HepG2 (cell line): ENCODE measurements around the gene RIMOC1. TPM values are rescaled to one million over a fixed set of nuclear protein-coding genes. Genes with fewer than 3 reads are reported as not detected.
A peak's percentile ranks its signal among the peaks of the same experiment; 100 is the strongest.

Experiments used
- CBX5 ChIP-seq: sonication (generic); formaldehyde crosslinking; IDR thresholded peaks from 2 replicates; pipeline ENCODE4 v1.4.0; 2020; ENCODE audit warnings: missing genetic modification reagents, borderline replicate concordance
- HDAC6 ChIP-seq: fragments of 200-600 bp; sonication (generic); IDR thresholded peaks from 2 replicates; pipeline ENCODE4 v1.7.0; 2017; ENCODE audit warnings: mild to moderate bottlenecking, antibody characterized with exemption, low read length, low read depth
- HES4 ChIP-seq: sonication (generic); formaldehyde crosslinking; IDR thresholded peaks from 2 replicates; pipeline ENCODE4 v1.9.0; 2021; ENCODE audit warnings: mild to moderate bottlenecking, missing genetic modification reagents, borderline replicate concordance
- KAT8 ChIP-seq: IDR thresholded peaks from 2 replicates; pipeline ENCODE4 v1.6.1; 2016; ENCODE audit warnings: missing genetic modification reagents, missing compliant biosample characterization
- NFIB ChIP-seq: sonication (generic); formaldehyde crosslinking; IDR thresholded peaks from 2 replicates; pipeline ENCODE4 v1.9.0; 2021; ENCODE audit warnings: missing genetic modification reagents, mild to moderate bottlenecking, borderline replicate concordance
- NR2C2 ChIP-seq: sonication (generic); formaldehyde crosslinking; IDR thresholded peaks from 2 replicates; pipeline ENCODE4 v1.4.0; 2020; ENCODE audit warnings: missing genetic modification reagents, mild to moderate bottlenecking, moderate library complexity, borderline replicate concordance
- PCBP2 ChIP-seq: fragments of 200-400 bp; formaldehyde crosslinking; optimal IDR thresholded peaks from 2 replicates; pipeline ENCODE3; 2018; ENCODE audit warnings: low read length, low read depth; ENCODE audit not compliant: poor library complexity, severe bottlenecking
- PHF20 ChIP-seq: sonication (generic); formaldehyde crosslinking; IDR thresholded peaks from 2 replicates; pipeline ENCODE4 v1.5.0; 2020; ENCODE audit warnings: mild to moderate bottlenecking, missing genetic modification reagents
- POLR2AphosphoS5 ChIP-seq: IDR thresholded peaks from 2 replicates; pipeline ENCODE4 v1.6.1; 2012; ENCODE audit warnings: low read depth, low read length
- RFX1 ChIP-seq: fragments of 450-650 bp; IDR thresholded peaks from 2 replicates; pipeline ENCODE4 v1.6.1; 2017
- RXRA ChIP-seq: sonication (generic); formaldehyde crosslinking; IDR thresholded peaks from 2 replicates; pipeline ENCODE4 v1.5.1; 2020; ENCODE audit warnings: missing genetic modification reagents
- TARDBP ChIP-seq: sonication (generic); formaldehyde crosslinking; IDR thresholded peaks from 2 replicates; pipeline ENCODE4 v1.8.0; 2022; ENCODE audit warnings: mild to moderate bottlenecking, missing genetic modification reagents
- TOPORS ChIP-seq: sonication (generic); formaldehyde crosslinking; IDR thresholded peaks from 2 replicates; pipeline ENCODE4 v1.8.0; 2023; ENCODE audit warnings: mild to moderate bottlenecking, missing genetic modification reagents
- YEATS2 ChIP-seq: sonication (generic); formaldehyde crosslinking; IDR thresholded peaks from 2 replicates; pipeline ENCODE4 v1.4.0; 2020; ENCODE audit warnings: missing genetic modification reagents, borderline replicate concordance
- ZBTB20 ChIP-seq: sonication (generic); formaldehyde crosslinking; IDR thresholded peaks from 2 replicates; pipeline ENCODE4 v1.8.1; 2023; ENCODE audit warnings: missing genetic modification reagents, low read depth, mild to moderate bottlenecking, borderline replicate concordance
- ZBTB42 ChIP-seq: sonication (generic); formaldehyde crosslinking; IDR thresholded peaks from 2 replicates; pipeline ENCODE4 v1.5.0; 2020; ENCODE audit warnings: mild to moderate bottlenecking, missing genetic modification reagents
- ZKSCAN1 ChIP-seq: fragments of 150-350 bp; IDR thresholded peaks from 2 replicates; pipeline ENCODE4 v1.6.1; 2014; ENCODE audit warnings: low read length
- ZNF121 ChIP-seq: sonication (generic); formaldehyde crosslinking; IDR thresholded peaks from 2 replicates; pipeline ENCODE4 v1.5.0; 2020; ENCODE audit warnings: mild to moderate bottlenecking, missing genetic modification reagents
- ZNF264 ChIP-seq: sonication (generic); formaldehyde crosslinking; IDR thresholded peaks from 2 replicates; pipeline ENCODE4 v1.4.0; 2020; ENCODE audit warnings: missing genetic modification reagents
- ZNF274 ChIP-seq: sonication (generic); formaldehyde crosslinking; IDR thresholded peaks from 2 replicates; pipeline ENCODE4 v1.5.1; 2020; ENCODE audit warnings: mild to moderate bottlenecking, missing genetic modification reagents
- ZNF33A ChIP-seq: sonication (generic); formaldehyde crosslinking; IDR thresholded peaks from 2 replicates; pipeline ENCODE4 v1.5.1; 2020; ENCODE audit warnings: missing genetic modification reagents, mild to moderate bottlenecking, moderate library complexity, borderline replicate concordance
- ZNF383 ChIP-seq: sonication (generic); formaldehyde crosslinking; IDR thresholded peaks from 2 replicates; pipeline ENCODE4 v1.4.0; 2020; ENCODE audit warnings: missing genetic modification reagents, mild to moderate bottlenecking, borderline replicate concordance
- ZSCAN9 ChIP-seq: IDR thresholded peaks from 2 replicates; pipeline ENCODE4 v1.6.1; 2016; ENCODE audit warnings: borderline replicate concordance
- polyA plus RNA-seq, 8 experiments: library from polyadenylated mRNA; depleted of rRNA in 3 of 8; stranded (reverse) in 7 of 8; unstranded in 1 of 8; fragments of >200 nt; fragmentation: Illumina TruSeq in 4 of 8; extraction: Trizol in 4 of 8; gene quantifications; 2 replicates each; pipeline versions ENCODE4 v1.2.1 to v1.2.3, GENCODE V29; 2011 to 2016; ENCODE audit warnings: low read depth in 4 of 8, missing spikeins in 1 of 8, mixed read lengths in 1 of 8; ENCODE audit not compliant: insufficient read depth in 1 of 8
- total RNA-seq, 5 experiments: library from RNA; depleted of rRNA; stranded (reverse); fragments of >200 nt; fragmentation: Illumina TruSeq; extraction: Trizol; gene quantifications; 2 replicates each; pipeline ENCODE4 v1.2.3, GENCODE V29; 2016; ENCODE audit warnings: low read depth in 1 of 5
- TF ChIP-seq, protein P1 (sequence below): sonication (generic); formaldehyde crosslinking; IDR thresholded peaks from 2 replicates; pipeline ENCODE4 v1.8.1; 2022; ENCODE audit warnings: low read depth, mild to moderate bottlenecking, missing genetic modification reagents
- TF ChIP-seq, protein P2 (sequence below): sonication (generic); formaldehyde crosslinking; IDR thresholded peaks from 2 replicates; pipeline ENCODE4 v1.5.1; 2020; ENCODE audit warnings: missing genetic modification reagents, mild to moderate bottlenecking, borderline replicate concordance
- TF ChIP-seq, protein P3 (sequence below): sonication (generic); formaldehyde crosslinking; IDR thresholded peaks from 2 replicates; pipeline ENCODE4 v1.4.0; 2020; ENCODE audit warnings: missing genetic modification reagents

The RIMOC1 gene
- total and polyA plus RNA-seq, 2 of the 13 experiments (the other 11 are each of a cell fraction or from before 2014, with no cell fraction given) = 16.3 to 16.9 TPM

DNA sequence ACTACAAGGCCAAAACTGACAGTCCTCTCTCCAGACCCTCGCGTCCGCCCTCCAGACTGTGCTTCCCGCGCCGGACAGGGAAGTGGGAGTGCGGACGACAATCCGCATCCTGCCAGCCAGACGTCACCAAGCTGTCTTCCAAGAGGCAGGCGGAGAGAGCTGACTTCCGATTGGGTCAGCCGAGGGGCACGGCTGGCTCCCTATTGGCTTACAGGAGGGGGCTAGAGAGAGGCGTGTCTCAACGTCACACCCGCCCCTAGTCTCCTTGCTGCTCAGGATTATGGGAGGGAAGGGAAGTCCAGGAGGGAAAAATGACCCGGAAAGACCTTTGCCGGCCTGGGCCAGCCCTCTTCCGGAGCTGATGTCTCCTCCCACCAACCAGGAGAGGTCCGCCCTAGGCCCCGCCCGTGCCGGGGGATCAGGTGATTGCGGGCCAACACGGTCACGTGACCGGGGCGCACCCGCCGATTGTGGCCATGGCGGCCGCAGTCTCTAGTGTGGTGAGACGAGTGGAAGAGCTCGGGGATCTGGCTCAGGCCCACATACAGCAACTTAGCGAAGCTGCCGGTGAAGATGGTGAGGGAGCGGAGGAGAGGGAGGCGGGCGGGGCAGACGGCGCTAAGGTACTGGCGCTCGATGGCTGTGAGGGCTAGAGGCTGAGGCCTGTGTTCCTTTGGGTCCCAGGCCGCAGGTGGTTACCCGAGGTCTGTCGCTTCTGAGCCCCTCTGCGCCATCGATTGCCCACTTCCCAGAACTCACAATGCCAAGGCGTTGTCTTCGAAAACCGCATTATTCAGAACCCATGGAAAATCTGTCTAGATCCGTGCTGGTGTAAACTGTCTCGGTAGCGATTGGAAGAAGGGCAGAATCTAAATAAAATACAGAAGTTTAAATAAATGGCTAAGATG, at the start of gene RIMOC1 (continued):
- 0 out of 2 replicates have a peak, but pooled peaks have one; percentile 40 for TF ChIP-seq ZNF264 (CRISPR knock-in tag)
- TF ChIP-seq RFX1 = no peak
- TF ChIP-seq HDAC6 = no peak
- TF ChIP-seq ZBTB20 (CRISPR knock-in tag) = peak; percentile 94
- TF ChIP-seq PCBP2 = no peak
- TF ChIP-seq POLR2AphosphoS5 = peak; percentile 69
- TF ChIP-seq CBX5 (CRISPR knock-in tag) = no peak; the same call in 1 of the 2 replicates
- no peak for TF ChIP-seq TOPORS (CRISPR knock-in tag)
- TF ChIP-seq ZKSCAN1 = no peak
- TF ChIP-seq, protein P1, sequence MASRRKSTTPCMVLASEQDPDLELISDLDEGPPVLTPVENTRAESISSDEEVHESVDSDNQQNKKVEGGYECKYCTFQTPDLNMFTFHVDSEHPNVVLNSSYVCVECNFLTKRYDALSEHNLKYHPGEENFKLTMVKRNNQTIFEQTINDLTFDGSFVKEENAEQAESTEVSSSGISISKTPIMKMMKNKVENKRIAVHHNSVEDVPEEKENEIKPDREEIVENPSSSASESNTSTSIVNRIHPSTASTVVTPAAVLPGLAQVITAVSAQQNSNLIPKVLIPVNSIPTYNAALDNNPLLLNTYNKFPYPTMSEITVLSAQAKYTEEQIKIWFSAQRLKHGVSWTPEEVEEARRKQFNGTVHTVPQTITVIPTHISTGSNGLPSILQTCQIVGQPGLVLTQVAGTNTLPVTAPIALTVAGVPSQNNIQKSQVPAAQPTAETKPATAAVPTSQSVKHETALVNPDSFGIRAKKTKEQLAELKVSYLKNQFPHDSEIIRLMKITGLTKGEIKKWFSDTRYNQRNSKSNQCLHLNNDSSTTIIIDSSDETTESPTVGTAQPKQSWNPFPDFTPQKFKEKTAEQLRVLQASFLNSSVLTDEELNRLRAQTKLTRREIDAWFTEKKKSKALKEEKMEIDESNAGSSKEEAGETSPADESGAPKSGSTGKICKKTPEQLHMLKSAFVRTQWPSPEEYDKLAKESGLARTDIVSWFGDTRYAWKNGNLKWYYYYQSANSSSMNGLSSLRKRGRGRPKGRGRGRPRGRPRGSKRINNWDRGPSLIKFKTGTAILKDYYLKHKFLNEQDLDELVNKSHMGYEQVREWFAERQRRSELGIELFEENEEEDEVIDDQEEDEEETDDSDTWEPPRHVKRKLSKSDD (CRISPR knock-in tag) = peak; percentile 68; the same call in 1 of the 2 replicates
- TF ChIP-seq ZBTB42 (CRISPR knock-in tag) = no peak
- no peak for TF ChIP-seq ZNF121 (CRISPR knock-in tag)
- TF ChIP-seq ZNF383 (CRISPR knock-in tag) = no peak
- TF ChIP-seq RXRA (CRISPR knock-in tag) = peak; percentile 93
- peak; percentile 99 for TF ChIP-seq NR2C2 (CRISPR knock-in tag)
- peak; percentile 98 for TF ChIP-seq KAT8 (CRISPR knock-in tag)
- peak; percentile 76; the same call in 1 of the 2 replicates for TF ChIP-seq ZNF274 (CRISPR knock-in tag)
- no peak for TF ChIP-seq NFIB (CRISPR knock-in tag)
- TF ChIP-seq, protein P2, sequence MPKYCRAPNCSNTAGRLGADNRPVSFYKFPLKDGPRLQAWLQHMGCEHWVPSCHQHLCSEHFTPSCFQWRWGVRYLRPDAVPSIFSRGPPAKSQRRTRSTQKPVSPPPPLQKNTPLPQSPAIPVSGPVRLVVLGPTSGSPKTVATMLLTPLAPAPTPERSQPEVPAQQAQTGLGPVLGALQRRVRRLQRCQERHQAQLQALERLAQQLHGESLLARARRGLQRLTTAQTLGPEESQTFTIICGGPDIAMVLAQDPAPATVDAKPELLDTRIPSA (CRISPR knock-in tag) = no peak
- TF ChIP-seq, protein P3, sequence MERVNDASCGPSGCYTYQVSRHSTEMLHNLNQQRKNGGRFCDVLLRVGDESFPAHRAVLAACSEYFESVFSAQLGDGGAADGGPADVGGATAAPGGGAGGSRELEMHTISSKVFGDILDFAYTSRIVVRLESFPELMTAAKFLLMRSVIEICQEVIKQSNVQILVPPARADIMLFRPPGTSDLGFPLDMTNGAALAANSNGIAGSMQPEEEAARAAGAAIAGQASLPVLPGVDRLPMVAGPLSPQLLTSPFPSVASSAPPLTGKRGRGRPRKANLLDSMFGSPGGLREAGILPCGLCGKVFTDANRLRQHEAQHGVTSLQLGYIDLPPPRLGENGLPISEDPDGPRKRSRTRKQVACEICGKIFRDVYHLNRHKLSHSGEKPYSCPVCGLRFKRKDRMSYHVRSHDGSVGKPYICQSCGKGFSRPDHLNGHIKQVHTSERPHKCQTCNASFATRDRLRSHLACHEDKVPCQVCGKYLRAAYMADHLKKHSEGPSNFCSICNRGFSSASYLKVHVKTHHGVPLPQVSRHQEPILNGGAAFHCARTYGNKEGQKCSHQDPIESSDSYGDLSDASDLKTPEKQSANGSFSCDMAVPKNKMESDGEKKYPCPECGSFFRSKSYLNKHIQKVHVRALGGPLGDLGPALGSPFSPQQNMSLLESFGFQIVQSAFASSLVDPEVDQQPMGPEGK (CRISPR knock-in tag) = 0 out of 2 replicates have a peak, but pooled peaks have one; percentile 42
- TF ChIP-seq YEATS2 (CRISPR knock-in tag) = peak; percentile 97
- TF ChIP-seq TARDBP (CRISPR knock-in tag) = peak; percentile 94
- TF ChIP-seq ZSCAN9 (CRISPR knock-in tag) = no peak
- TF ChIP-seq PHF20 (CRISPR knock-in tag) = peak; percentile 98
- peak; percentile 91; the same call in 1 of the 2 replicates for TF ChIP-seq HES4 (CRISPR knock-in tag)
- TF ChIP-seq ZNF33A (CRISPR knock-in tag) = no peak; the same call in 1 of the 2 replicates
